ENCODE results near the gene CT45A1.
"Not testable (repeated sequence)": the region's sequence is repeated elsewhere in the genome, so short reads cannot be mapped to it uniquely, and the experiment has no call there.

DNA sequence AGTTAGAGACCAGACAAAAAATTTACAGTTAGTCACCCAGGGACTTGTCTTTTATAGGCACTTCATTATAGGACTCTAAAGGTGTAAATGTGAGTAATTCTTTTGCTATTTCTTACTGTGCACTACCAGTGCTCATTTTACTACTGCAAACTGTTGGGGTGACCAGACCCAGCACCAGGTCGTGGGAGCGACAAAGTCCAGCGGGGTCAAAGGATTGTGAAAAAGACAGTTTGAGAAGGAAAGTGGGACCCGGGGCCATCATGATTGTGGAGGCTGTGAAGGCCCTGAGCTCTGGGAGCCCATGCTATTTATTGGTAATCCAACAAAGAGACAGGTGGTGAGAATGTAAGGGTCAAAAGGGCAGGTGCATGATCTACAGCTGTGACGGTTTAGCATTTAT lies 21.2 kb downstream of the CT45A1 start:
- TF ChIP-seq, protein P1, sequence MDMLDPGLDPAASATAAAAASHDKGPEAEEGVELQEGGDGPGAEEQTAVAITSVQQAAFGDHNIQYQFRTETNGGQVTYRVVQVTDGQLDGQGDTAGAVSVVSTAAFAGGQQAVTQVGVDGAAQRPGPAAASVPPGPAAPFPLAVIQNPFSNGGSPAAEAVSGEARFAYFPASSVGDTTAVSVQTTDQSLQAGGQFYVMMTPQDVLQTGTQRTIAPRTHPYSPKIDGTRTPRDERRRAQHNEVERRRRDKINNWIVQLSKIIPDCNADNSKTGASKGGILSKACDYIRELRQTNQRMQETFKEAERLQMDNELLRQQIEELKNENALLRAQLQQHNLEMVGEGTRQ (IDR thresholded peaks at IDR 0.05), result not testable (repeated sequence)
- TF ChIP-seq, protein P2, sequence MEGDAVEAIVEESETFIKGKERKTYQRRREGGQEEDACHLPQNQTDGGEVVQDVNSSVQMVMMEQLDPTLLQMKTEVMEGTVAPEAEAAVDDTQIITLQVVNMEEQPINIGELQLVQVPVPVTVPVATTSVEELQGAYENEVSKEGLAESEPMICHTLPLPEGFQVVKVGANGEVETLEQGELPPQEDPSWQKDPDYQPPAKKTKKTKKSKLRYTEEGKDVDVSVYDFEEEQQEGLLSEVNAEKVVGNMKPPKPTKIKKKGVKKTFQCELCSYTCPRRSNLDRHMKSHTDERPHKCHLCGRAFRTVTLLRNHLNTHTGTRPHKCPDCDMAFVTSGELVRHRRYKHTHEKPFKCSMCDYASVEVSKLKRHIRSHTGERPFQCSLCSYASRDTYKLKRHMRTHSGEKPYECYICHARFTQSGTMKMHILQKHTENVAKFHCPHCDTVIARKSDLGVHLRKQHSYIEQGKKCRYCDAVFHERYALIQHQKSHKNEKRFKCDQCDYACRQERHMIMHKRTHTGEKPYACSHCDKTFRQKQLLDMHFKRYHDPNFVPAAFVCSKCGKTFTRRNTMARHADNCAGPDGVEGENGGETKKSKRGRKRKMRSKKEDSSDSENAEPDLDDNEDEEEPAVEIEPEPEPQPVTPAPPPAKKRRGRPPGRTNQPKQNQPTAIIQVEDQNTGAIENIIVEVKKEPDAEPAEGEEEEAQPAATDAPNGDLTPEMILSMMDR (IDR thresholded peaks at IDR 0.05), result not testable (repeated sequence)
- TF ChIP-seq RARB (CRISPR knock-in tag; IDR thresholded peaks at IDR 0.05); MAZ (IDR thresholded peaks at IDR 0.05; ENCODE audit: borderline replicate concordance, low read depth, low read length); KDM5A (IDR thresholded peaks at IDR 0.05); BHLHE40 (IDR thresholded peaks at IDR 0.05; ENCODE audit: low read depth, low read length); SREBF2 (IDR thresholded peaks at IDR 0.05): not testable (repeated sequence)

All from A549 (cell line).